ENCODE data around the gene TMEM145.
A peak's percentile ranks its signal among the peaks of the same experiment; 100 is the strongest.

The TMEM145 gene

GRCh38 chr19:42351079-42351735, 38.1 kb downstream of the TMEM145 start:
- no peaks in the 10 kb centered on the region for H3K9me3 Mint-ChIP-seq
- H3K36me3 Mint-ChIP-seq (ENCODE audit: low read depth), result peaks cover 52% of the 10 kb centered on the region
- H3K27ac Mint-ChIP-seq, result no peak overlapping the region
- H3K4me3 Mint-ChIP-seq, result no peak overlapping the region
- H3K4me1 Mint-ChIP-seq (ENCODE audit: low read depth), result peaks cover 7% of the 10 kb centered on the region
- intact Hi-C loops (cut with micrococcal nuclease), result no loop called here
- H3K27me3 Mint-ChIP-seq, result no peaks in the 10 kb centered on the region

- H3K4me1 Mint-ChIP-seq (ENCODE audit: low read depth), result no peaks in the 10 kb centered on the region
- intact Hi-C loops (cut with micrococcal nuclease), result no loop called here
- no peak overlapping the region for H3K27ac Mint-ChIP-seq
- H3K9me3 Mint-ChIP-seq, result no peaks in the 10 kb centered on the region
- H3K4me3 Mint-ChIP-seq, result no peak overlapping the region
- no peaks in the 10 kb centered on the region for H3K27me3 Mint-ChIP-seq
- peaks cover 65% of the 10 kb centered on the region for H3K36me3 Mint-ChIP-seq (ENCODE audit: low read depth)
These were observed 39.5 kb downstream of the TMEM145 start for GRCh38 chr19:42352301-42353259.

GRCh38 chr19:42353341-42354015, 40.4 kb downstream of the TMEM145 start:
- Mint-ChIP-seq H3K27me3 (no peaks in the 10 kb centered on the region), H3K4me3 (no peak overlapping the region), H3K9me3 (no peaks in the 10 kb centered on the region), H3K27ac (no peak overlapping the region), H3K4me1 (ENCODE audit: low read depth) (no peaks in the 10 kb centered on the region), H3K36me3 (ENCODE audit: low read depth) (peaks cover 69% of the 10 kb centered on the region)
- intact Hi-C loops (cut with micrococcal nuclease), result no loop called here

GRCh38 chr19:42355896-42356295, 42.8 kb downstream of the TMEM145 start:
- Mint-ChIP-seq H3K9me3 (no peaks in the 10 kb centered on the region), H3K27me3 (no peaks in the 10 kb centered on the region), H3K4me3 (no peak overlapping the region), H3K4me1 (ENCODE audit: low read depth) (no peaks in the 10 kb centered on the region), H3K36me3 (ENCODE audit: low read depth) (peaks cover 75% of the 10 kb centered on the region), H3K27ac (no peak overlapping the region)
- intact Hi-C loops (cut with micrococcal nuclease), result no loop called here

- Mint-ChIP-seq H3K27ac (no peak overlapping the region), H3K4me3 (no peak overlapping the region), H3K9me3 (no peaks in the 10 kb centered on the region), H3K4me1 (ENCODE audit: low read depth) (no peaks in the 10 kb centered on the region), H3K36me3 (ENCODE audit: low read depth) (peaks cover 80% of the 10 kb centered on the region), H3K27me3 (no peaks in the 10 kb centered on the region)
- intact Hi-C loops (cut with micrococcal nuclease), result no loop called here
These were observed 43.6 kb downstream of the TMEM145 start for GRCh38 chr19:42356686-42357085.

- Mint-ChIP-seq H3K4me1 (ENCODE audit: low read depth) (no peaks in the 10 kb centered on the region), H3K36me3 (ENCODE audit: low read depth) (peaks cover 80% of the 10 kb centered on the region), H3K27ac (no peak overlapping the region), H3K9me3 (no peaks in the 10 kb centered on the region), H3K4me3 (no peak overlapping the region), H3K27me3 (no peaks in the 10 kb centered on the region)
- intact Hi-C loops (cut with micrococcal nuclease), result no loop called here
These were observed 44.2 kb downstream of the TMEM145 start for GRCh38 chr19:42357290-42357689.

- Mint-ChIP-seq H3K36me3 (ENCODE audit: low read depth) (peaks cover 76% of the 10 kb centered on the region), H3K9me3 (peaks cover 7% of the 10 kb centered on the region), H3K4me1 (ENCODE audit: low read depth) (peaks cover 23% of the 10 kb centered on the region), H3K27ac (no peak overlapping the region), H3K27me3 (no peaks in the 10 kb centered on the region), H3K4me3 (no peak overlapping the region)
- intact Hi-C loops (cut with micrococcal nuclease), result no loop called here
These were observed 47.9 kb downstream of the TMEM145 start for GRCh38 chr19:42360787-42361544.

GRCh38 chr19:42361545-42361910, 48.4 kb downstream of the TMEM145 start:
- peaks cover 7% of the 10 kb centered on the region for H3K9me3 Mint-ChIP-seq
- H3K36me3 Mint-ChIP-seq (ENCODE audit: low read depth), result peaks cover 71% of the 10 kb centered on the region
- H3K4me1 Mint-ChIP-seq (ENCODE audit: low read depth), result peaks cover 23% of the 10 kb centered on the region
- H3K27me3 Mint-ChIP-seq, result no peaks in the 10 kb centered on the region
- no peak overlapping the region for H3K27ac Mint-ChIP-seq
- no peak overlapping the region for H3K4me3 Mint-ChIP-seq
- intact Hi-C loops (cut with micrococcal nuclease), result no loop called here

GRCh38 chr19:42362342-42362741, 49.2 kb downstream of the TMEM145 start:
- Mint-ChIP-seq H3K36me3 (ENCODE audit: low read depth) (peaks cover 64% of the 10 kb centered on the region), H3K27me3 (no peaks in the 10 kb centered on the region), H3K9me3 (peaks cover 7% of the 10 kb centered on the region), H3K4me3 (no peak overlapping the region), H3K27ac (no peak overlapping the region), H3K4me1 (ENCODE audit: low read depth) (peaks cover 23% of the 10 kb centered on the region)
- intact Hi-C loops (cut with micrococcal nuclease), result no loop called here

GRCh38 chr19:42362891-42363440, 49.9 kb downstream of the TMEM145 start:
- no peaks in the 10 kb centered on the region for H3K27me3 Mint-ChIP-seq
- peak overlapping the region; percentile 83 for H3K27ac Mint-ChIP-seq
- H3K36me3 Mint-ChIP-seq (ENCODE audit: low read depth), result peaks cover 57% of the 10 kb centered on the region
- H3K9me3 Mint-ChIP-seq, result peaks cover 7% of the 10 kb centered on the region
- no peak overlapping the region for H3K4me3 Mint-ChIP-seq
- peaks cover 23% of the 10 kb centered on the region for H3K4me1 Mint-ChIP-seq (ENCODE audit: low read depth)
- intact Hi-C loops (cut with micrococcal nuclease), result no loop called here

GRCh38 chr19:42363614-42364346, 50.7 kb downstream of the TMEM145 start:
- H3K36me3 Mint-ChIP-seq (ENCODE audit: low read depth), result peaks cover 55% of the 10 kb centered on the region
- H3K9me3 Mint-ChIP-seq, result peaks cover 7% of the 10 kb centered on the region
- no peaks in the 10 kb centered on the region for H3K27me3 Mint-ChIP-seq
- peaks cover 23% of the 10 kb centered on the region for H3K4me1 Mint-ChIP-seq (ENCODE audit: low read depth)
- H3K4me3 Mint-ChIP-seq, result no peak overlapping the region
- intact Hi-C loops (cut with micrococcal nuclease), result no loop called here
- H3K27ac Mint-ChIP-seq, result peak overlapping the region; percentile 83

- Mint-ChIP-seq H3K36me3 (ENCODE audit: low read depth) (peaks cover 36% of the 10 kb centered on the region), H3K27ac (no peak overlapping the region), H3K4me1 (ENCODE audit: low read depth) (peaks cover 41% of the 10 kb centered on the region), H3K4me3 (no peak overlapping the region), H3K27me3 (no peaks in the 10 kb centered on the region), H3K9me3 (peaks cover 7% of the 10 kb centered on the region)
- intact Hi-C loops (cut with micrococcal nuclease), result no loop called here
These were observed 53.6 kb downstream of the TMEM145 start for GRCh38 chr19:42366673-42367072.

GRCh38 chr19:42367929-42368328, 54.8 kb downstream of the TMEM145 start:
- no peak overlapping the region for H3K4me3 Mint-ChIP-seq
- H3K4me1 Mint-ChIP-seq (ENCODE audit: low read depth), result peaks cover 48% of the 10 kb centered on the region
- H3K9me3 Mint-ChIP-seq, result peaks cover 7% of the 10 kb centered on the region
- no peak overlapping the region for H3K27ac Mint-ChIP-seq
- peaks cover 27% of the 10 kb centered on the region for H3K36me3 Mint-ChIP-seq (ENCODE audit: low read depth)
- intact Hi-C loops (cut with micrococcal nuclease), result no loop called here
- no peaks in the 10 kb centered on the region for H3K27me3 Mint-ChIP-seq

Data from dendritic cell treated with granulocyte-macrophage colony-stimulating factor and Interleukin-4, amounts not matched to agents 40 ng/mL and 50 ng/mL, for 4 days (primary cell).